Measurements from ENCODE around the gene SLC6A3.
"Not testable (repeated sequence)": the region's sequence is repeated elsewhere in the genome, so short reads cannot be mapped to it uniquely, and the experiment has no call there.

Gene SLC6A3

GRCh38 chr5:1385395-1386273 lies 59.6 kb downstream of the SLC6A3 start:
- peak; percentile 96 for DNase-seq

DNA sequence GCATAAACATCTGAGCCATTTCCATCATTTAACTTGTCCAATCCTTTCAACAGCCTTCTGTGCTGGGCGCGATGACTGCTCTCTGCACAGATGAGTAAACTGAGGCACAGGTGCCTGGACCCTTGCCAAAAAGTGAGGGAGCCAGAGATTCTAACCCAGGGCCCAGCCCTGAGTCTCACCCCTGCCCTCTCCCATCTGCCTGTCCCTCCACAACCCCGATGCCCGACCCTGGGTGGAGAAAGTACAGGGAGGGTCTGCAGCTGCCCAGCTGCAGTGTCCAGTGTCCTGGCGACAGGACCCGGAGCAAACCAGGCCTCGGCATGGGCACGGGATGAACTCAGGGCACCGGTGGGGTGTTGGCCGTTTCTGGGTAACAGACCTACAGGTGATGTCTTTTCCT lies 60.7 kb downstream of the SLC6A3 start:
- no peak for DNase-seq

DNA sequence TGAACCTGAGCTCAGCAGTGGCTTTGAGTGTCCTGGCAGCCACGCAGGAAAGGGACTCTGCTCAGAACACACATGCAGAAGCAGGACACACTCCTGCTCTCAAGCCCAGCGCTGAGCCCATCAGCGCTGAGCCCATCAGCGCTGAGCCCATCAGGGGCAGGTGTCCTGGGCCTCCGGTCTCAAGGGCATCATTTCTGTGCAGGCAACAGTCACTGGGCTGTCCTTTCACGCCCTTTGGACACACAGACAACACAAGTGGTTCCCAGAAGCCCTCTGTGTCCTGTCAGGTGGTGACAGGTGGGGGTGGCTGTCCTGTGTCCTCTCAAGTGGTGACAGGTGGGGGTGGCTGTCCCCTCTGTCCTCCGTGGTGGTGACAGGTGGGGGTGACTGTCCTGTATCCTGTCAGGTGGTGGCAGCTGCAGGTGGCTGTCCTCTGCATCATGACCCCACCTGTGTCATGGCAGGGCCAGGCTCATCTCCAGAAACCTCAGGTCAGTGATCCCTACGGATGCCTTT lies 61.3 kb downstream of the SLC6A3 start:
- DNase-seq: no peak

DNA sequence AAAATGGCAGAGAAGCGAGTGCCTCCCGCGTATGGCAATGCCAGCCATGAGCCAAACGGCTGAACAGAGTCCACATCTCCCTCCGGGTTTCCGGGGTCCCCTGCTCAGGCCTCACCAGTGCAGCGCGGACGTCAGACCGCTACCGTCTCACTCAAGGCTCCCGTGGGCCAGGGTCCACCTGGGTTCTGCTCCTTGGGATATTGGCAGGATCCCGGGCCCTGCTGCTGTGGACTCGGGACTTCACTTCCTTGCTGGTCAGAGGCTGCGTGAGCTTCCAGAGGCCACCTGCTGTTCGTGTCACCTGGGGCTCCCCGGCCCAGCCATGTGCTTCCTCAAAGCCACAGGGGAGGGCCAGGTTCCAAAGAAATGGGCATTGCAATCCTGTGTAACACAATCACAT lies 61.9 kb downstream of the SLC6A3 start:
- DNase-seq: no peak

DNA sequence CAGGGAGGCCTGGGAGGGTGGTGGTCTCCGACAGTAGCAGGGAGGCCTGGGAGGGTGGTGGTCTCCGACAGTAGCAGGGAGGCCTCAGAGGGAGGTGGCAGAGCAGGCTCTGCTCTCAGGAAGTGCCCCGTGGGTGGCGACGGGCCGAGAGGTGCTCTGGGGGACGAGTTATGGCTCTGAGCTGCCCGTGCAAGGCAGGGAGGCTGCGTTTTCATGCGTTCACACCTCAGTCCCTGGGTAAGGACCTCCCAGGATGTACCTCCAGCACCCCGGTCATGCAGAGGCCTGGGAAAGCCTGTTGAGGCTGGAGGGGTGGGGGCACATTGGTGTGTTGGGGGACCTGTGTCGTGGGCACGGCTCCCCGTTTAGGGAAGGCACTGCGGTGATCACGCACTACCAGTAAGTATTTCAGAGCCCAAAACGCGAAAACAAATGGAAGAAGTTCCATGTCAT lies 63.0 kb downstream of the SLC6A3 start:
- no peak for DNase-seq

DNA sequence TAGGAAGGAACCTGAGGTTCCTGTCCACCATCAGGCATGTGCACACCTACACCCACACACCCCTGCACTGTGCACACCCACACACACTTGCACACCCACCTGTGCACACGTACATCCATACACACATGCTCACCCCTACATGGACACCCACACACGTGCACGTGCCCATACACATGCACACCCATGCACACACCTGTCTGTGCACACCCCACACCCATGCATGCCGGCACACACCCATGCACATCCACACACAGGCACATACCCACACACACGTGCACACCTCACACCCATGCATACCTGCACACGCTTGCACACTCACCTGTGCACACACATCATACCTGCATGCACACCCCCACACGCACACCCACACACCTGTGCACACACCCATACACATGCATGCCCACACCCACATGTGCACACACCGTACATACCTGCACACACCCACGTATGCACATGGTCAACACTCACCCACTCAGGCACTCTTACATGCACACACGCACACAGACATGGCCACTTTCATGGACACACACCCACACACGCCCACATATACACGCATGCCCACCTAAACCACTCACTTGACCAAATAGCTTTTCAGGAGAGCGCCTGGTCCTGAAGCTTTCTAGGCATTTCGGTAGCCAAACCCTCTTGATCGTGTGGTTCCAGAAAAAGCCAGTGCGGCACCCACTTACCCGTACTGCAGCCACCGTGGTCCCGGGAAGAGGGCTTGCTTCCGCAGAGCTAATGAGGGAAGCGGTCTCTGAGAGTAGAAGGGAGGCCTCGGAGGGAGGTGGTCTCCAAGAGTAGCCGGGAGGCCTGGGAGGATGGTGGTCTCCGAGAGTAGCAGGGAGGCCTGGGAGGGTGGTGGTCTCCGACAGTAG lies 63.6 kb downstream of the SLC6A3 start:
- DNase-seq: no peak

DNA sequence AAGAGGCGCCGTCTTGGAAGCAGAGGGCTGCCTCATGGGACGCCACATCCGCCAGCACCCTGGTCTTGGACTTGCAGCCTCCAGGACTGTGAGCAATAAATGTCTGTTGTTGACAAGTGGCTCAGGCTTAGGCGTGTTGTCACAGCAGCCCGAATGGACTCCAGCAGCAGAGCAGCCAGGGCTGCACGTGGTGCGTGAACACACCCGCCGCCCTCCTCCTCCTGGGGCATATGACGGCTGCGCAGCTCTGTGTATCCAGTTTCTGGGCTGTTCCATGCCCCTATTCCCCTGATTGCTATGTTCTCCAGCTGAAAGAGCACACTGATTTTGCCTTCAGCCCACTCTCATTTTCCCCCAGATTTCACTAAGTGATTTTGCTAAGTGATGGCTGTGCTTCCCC lies 64.3 kb downstream of the SLC6A3 start:
- no peak for DNase-seq

DNA sequence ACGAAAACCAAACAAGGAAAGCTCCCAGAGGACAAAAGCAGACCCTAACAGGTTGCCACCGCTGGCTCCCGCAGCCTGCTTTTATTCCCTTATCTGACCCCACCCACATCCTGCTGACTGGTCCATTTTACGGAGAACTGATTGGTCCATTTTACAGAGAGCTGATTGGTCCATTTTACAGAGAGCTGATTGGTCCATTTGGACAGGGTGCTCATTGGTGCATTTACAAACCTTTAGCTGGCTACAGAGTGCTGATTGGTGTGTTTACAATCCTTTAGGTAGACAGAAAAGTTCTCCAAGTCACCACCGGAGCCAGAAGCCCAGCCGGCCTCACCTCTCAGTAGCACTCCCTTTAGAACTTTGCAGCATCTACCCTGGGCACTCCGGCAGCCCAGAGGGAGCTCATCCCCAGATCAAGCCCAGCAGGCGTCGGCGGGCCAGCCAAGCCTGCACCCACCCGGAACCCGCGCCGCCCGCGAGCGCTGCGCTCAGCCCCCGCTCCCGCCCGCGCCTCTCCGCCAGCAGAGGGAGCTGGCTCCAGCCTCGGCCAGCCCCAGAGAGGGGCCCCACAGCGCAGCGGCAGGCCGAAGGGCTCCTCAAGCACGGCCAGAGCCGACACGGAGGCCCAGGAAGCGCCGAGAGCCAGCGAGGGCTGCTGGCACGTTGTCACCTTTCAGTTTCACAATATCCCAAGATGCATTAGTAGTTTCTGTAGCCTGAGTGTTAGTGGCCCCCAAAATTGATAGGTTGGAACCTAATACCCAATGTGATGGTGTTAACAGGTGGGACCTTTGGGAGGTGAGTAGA lies 65.0 kb downstream of the SLC6A3 start:
- peak; percentile 71 for DNase-seq

- DNase-seq: no peak
These were observed 66.2 kb downstream of the SLC6A3 start for GRCh38 chr5:1378866-1379659.

DNA sequence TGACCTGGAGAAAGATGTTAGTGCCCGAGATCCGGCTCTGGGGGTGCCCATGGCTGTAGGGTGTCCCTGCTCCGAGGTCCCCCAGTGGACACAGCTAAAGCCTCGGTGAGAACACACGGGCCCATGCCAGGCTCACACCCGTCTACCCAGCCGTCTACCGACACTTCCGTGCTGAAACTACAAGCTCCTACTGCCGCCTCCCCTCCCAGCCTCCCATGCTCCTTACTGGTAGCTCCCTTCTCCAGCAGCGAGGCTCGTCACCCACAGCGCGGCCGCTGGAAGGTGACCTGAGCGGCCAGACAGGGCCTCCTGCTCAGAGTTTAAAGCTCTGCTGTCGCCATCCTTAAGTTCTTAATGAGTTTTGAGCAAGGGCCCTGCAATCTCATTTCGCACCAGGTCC lies 67.1 kb downstream of the SLC6A3 start:
- no peak for DNase-seq

DNA sequence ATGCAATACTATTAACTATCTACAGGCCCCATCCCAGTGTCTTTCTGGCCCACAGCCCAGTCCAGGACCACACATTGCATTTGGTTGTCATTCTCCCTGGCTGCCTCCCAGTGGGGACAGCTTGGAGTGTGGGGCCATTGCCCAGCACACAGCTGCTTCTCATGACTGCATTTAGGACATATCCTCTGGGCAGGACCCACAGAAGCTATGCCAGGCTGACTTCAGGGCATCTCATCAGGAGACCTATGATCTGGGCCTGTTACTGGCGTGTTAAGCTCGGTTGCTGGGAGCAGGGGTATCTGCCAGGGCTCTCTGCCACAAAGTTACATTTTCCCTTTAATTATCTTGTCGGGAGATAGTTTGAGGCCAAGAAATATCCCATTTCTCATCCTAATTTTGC lies 68.3 kb downstream of the SLC6A3 start:
- no peak for DNase-seq

- DNase-seq: no peak
These were observed 69.1 kb downstream of the SLC6A3 start for GRCh38 chr5:1375871-1376810.

GRCh38 chr5:1374679-1375055 lies 70.6 kb downstream of the SLC6A3 start:
- DNase-seq: no peak

- DNase-seq: no peak
These were observed 71.1 kb downstream of the SLC6A3 start for GRCh38 chr5:1374030-1374678.

- DNase-seq: not testable (repeated sequence)
These were observed 73.3 kb downstream of the SLC6A3 start for GRCh38 chr5:1371972-1372342.

DNA sequence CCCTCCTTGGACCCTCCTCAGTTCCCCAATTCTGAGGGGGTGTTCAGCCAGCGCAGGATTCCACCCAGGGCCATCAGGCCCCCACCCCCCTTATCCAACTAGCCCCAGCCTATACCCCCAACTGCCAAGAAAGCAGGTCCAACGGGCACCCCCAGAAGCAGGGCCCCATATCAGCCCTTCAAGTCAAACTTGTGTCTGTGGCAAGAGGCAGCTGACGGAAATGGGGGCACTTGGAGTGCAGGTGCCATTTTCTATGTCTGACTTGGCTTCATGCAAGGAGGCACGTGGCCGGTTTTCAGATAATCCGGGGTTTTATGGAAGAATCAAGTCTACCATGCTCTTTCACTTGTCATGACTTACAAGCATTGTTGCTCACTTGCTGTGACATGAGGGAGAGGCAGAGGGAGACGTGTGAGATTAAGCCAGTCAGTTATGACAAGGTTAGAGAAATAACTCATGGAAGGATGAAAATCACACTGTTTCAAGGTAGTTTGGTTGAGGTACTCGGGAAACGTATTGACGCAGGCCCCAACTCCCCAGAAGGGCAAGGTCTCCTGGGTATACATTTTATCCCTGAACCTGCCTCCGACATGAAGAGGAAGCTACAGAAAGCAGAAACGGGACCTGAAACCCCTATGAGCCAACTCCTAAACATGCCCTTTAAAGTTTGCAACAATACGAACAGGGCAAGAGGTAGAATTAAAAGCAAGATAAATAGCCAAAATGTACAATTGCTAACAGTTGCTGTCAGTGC lies 73.8 kb downstream of the SLC6A3 start:
- no peak for DNase-seq

DNA sequence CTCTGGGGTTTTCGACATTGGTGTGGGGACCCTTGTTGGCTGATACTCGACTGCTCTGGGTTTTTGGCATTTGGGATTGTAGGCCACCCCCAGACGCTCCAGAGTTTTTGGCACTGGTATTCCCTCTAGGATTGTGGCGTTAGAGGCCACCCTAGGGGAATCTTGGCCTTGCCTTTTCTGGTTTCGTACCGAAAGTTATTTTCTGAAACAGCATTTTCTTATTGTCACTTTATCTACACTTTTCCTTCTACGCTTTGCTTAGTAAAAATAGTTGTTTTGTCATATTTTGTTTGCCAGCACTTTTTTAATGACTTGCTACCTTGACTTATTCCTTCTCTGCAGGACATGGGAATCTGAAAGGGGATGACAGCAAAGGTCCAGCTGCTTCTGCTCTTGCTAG lies 75.2 kb downstream of the SLC6A3 start:
- no peak for DNase-seq

- no peak for DNase-seq
These were observed 76.5 kb downstream of the SLC6A3 start for GRCh38 chr5:1368756-1369155.

DNA sequence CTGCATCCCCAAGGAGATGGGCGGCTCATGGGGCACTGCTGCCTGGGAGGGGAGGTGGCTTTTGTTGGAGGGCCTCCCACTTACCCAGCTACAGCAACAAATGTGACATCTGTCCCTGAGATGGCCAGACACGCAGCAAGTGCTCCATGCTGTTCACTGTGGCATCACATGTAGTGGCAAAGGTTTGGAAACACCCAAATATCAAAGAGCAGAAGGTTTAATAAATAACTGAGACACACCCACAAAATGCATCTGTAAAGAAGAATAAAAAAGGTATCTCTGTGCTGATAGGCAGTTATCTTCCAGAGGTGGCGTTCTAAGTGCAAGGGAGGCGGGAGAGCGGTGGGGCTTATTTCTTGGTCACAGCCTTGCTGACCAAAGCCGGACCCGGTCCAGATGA lies 77.0 kb downstream of the SLC6A3 start:
- no peak for DNase-seq

DNA sequence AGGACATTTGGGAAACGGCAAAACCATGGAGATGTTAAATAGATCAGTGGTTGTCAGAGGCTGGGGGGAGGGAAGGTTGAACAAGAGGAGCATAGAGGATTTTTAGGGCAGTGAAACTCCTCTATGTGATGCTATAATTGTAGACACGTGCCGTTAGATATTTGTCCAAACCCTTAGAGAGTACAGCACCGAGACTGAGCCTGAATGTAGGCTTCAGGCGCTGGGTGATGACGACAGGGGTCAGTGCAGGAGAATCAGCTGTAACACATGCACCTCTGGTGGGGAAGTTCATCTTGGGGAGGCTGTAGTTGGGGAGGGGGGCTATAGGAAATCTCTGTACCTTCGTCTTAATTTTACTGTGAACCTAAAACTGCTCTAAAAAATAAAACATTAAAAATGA lies 78.1 kb downstream of the SLC6A3 start:
- no peak for DNase-seq
